HK-2 (cell line): ENCODE measurements around the gene NMUR1.

ENCODE experiments used
- DNase-seq: peaks from one replicate; pipeline ENCODE4 v3.0.0-alpha.2; 2018; ENCODE audit not compliant: unreplicated experiment

Gene NMUR1

GRCh38 chr2:231554327-231554726 is 24.1 kb upstream of the NMUR1 start:
- no peak for DNase-seq

- DNase-seq: no peak
Observed at GRCh38 chr2:231552752-231553151, 22.5 kb upstream of the NMUR1 start.

GRCh38 chr2:231549446-231550239 is 19.4 kb upstream of the NMUR1 start:
- DNase-seq: no peak

GRCh38 chr2:231548752-231549151 is 18.5 kb upstream of the NMUR1 start:
- no peak for DNase-seq

GRCh38 chr2:231547315-231548110 is 17.3 kb upstream of the NMUR1 start:
- DNase-seq: no peak

DNA sequence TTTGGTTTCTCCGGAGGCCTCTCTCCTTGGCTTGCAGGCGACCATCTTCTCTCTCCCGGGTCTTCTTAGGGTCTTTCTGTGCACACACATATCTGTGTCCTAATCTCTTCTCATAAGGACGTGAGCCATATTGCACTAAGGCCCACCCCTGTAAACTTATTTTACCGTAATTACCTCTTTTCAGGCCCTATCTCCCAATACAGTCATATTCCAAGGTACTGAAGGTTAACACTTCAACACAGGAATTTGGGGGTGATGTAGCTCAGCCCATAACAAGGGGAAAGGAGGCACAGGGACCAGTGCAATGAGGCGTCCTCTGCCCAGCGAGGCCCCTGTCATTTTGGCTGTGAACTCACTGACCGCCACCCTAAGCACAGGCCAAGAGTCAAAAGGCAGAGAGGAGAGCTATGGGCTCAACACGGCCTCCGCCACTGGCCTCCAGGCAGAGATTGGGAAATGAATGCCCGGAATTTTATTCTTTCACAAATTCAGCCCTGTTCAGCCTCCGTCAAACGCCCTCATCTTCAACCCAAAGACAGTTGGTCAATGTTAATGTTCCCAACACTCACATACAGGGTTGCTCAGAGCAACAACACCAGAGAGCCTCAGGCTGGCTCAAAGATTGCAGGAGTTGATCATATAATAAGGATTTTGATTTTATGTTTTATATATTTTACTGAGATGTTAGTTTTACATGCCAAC is 15.9 kb upstream of the NMUR1 start:
- DNase-seq: no peak

DNA sequence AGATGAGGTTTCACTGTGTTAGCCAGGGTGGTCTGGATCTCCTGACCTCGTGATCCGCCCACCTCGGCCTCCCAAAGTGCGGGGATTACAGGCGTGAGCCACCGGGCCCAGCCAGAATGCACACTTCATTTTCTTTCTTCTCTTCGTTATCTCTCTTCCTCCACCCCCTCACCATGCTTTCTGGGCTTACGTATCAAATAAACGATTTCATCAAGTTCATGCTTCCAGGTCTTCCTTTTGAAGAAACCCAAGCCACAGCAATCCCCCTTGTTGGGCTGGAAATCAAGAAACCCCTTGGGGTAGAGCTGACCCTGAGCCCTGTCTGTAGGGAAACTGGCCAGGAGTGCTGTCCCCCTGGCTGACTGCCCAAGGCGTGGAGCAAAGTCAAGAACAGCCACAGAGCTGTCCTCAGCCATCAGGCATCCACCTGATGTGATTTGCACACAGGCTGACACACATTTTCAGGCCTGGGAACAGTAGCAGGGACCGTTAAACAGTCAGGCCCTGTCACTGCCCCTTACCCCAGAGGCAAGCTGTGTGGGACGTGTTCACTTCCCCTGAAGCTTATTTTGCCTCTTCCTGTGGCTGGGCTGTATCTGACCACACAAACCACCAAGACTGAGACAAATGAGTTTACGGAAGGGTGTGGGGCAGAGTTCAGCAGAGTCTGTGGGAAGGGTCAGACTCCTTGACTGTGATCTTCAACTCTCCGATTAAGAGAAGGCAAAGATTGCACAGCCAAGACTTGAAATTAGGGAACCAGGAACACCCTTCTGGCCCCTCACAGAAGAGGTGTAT is 15.1 kb upstream of the NMUR1 start:
- DNase-seq: peak; percentile 60

DNA sequence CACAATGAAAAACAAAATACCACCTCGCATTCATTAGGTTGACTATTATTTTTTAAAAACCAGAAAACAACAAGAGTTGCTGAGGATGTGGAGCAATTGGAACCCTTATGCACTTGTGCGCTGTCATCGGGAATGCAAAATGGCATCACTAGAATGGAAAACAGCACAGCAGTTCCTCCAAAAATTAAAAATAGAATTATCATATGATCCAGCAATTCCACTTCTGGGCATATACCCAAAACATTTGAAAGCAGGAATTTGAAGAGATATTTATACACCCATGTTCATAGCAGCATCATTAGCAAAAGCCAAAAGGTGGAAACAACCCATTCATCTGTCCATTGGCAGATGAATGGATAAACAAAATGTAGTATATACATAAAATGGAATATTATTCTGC is 11.9 kb upstream of the NMUR1 start:
- no peak for DNase-seq

GRCh38 chr2:231541645-231542044 is 11.4 kb upstream of the NMUR1 start:
- DNase-seq: no peak

DNA sequence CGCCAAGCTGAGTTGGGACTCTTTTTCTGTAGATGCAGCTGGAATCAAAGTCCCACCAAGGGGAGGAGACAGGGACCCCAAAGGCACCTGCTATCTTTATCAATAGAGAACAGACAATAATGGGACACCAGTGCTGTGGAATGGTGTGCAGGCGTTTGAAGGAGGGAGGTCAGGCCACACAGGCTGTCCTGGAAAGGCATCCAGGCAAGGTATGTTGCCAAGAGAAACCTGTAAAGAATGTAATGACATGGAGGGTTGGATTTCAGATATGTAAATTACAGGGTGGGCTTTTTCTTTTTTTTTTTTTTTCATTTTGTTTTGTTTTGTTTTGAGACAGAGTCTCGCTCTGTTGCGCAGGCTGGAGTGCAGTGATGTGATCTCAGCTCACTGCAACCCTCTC is 9.7 kb upstream of the NMUR1 start:
- no peak for DNase-seq

DNA sequence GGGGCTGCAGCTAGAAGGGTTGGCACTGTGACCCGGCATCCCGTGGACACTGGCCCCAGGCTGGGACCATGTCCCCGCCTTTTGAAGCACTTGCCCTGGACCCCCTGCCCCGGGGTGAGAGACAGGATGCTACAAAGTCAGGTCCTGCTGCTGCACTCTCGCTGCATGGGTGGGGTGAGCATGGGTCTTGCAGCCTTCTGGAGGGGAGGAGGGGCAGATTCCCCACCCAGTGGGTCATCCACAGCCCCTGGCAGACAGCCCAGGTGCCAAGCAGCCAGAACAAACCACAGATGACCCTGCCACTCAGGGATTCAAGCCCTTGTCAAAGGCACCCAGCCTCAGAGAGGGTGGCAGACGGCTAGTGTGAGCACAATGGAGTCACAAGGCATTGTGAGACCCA is 5.7 kb upstream of the NMUR1 start:
- DNase-seq: no peak

- no peak for DNase-seq
Observed at GRCh38 chr2:231533777-231534125, 3.5 kb upstream of the NMUR1 start.

- DNase-seq: no peak
Observed at GRCh38 chr2:231533086-231533776, 3.0 kb upstream of the NMUR1 start.

- DNase-seq: no peak
Observed at GRCh38 chr2:231532756-231533035, 2.5 kb upstream of the NMUR1 start.

GRCh38 chr2:231531883-231532755 is 1.9 kb upstream of the NMUR1 start:
- DNase-seq: no peak

GRCh38 chr2:231531466-231531865 is 1.2 kb upstream of the NMUR1 start:
- no peak for DNase-seq

DNA sequence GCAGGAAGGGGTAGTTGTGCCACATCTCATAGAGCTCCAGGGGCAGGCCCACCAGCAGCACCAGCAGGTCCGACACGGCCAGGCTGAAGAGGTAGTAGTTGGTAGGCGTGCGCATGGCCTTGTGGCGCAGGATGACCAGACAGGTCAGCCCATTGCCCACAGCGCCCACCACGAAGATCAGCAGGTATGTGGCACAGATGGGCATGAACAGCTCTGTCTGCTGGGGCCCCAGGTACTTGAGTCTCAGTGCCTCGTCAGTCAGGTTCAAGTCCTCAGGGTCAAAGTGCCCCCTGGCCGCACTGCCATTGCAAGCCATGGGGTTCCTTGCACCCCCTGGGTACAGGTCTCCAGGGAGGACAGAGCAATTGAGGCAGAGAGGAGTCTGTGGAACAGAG is 1.6 kb downstream of the NMUR1 start:
- DNase-seq: no peak

GRCh38 chr2:231527955-231528635 is 2.1 kb downstream of the NMUR1 start:
- no peak for DNase-seq

GRCh38 chr2:231527091-231527395 is 3.2 kb downstream of the NMUR1 start:
- DNase-seq: no peak
